HG02678 (cell line): Measurements from ENCODE around the gene ANTXR1.
A peak's percentile ranks its signal among the peaks of the same experiment; 100 is the strongest.

Source experiments
- ATAC-seq: cut with Tn5 transposase; IDR thresholded peaks from one replicate; pipeline ENCODE4 v1.9.1; 2021; ENCODE audit warnings: mild to moderate bottlenecking, moderate library complexity; ENCODE audit not compliant: unreplicated experiment

ANTXR1 gene

GRCh38 chr2:69032336-69032735, 19.4 kb downstream of the ANTXR1 start:
- ATAC-seq: no peak

- no peak for ATAC-seq
Observed at GRCh38 chr2:69033461-69034095, 20.6 kb downstream of the ANTXR1 start.

- ATAC-seq: no peak
Observed at GRCh38 chr2:69034122-69034521, 21.1 kb downstream of the ANTXR1 start.

GRCh38 chr2:69034845-69035244, 21.9 kb downstream of the ANTXR1 start:
- ATAC-seq: no peak

GRCh38 chr2:69036926-69037325, 23.9 kb downstream of the ANTXR1 start:
- no peak for ATAC-seq

GRCh38 chr2:69041214-69041613, 28.2 kb downstream of the ANTXR1 start:
- no peak for ATAC-seq

GRCh38 chr2:69043736-69044400, 30.9 kb downstream of the ANTXR1 start:
- ATAC-seq: no peak

GRCh38 chr2:69046221-69046662, 33.3 kb downstream of the ANTXR1 start:
- no peak for ATAC-seq

- no peak for ATAC-seq
Observed at GRCh38 chr2:69047625-69048145, 34.7 kb downstream of the ANTXR1 start.

- ATAC-seq: no peak
Observed at GRCh38 chr2:69050802-69051201, 37.8 kb downstream of the ANTXR1 start.

GRCh38 chr2:69053416-69053965, 40.5 kb downstream of the ANTXR1 start:
- ATAC-seq: no peak

- peak; percentile 78 for ATAC-seq
Observed at GRCh38 chr2:69054431-69054830, 41.5 kb downstream of the ANTXR1 start.

- no peak for ATAC-seq
Observed at GRCh38 chr2:69055688-69056470, 42.9 kb downstream of the ANTXR1 start.

GRCh38 chr2:69057660-69058059, 44.7 kb downstream of the ANTXR1 start:
- no peak for ATAC-seq

GRCh38 chr2:69059731-69060290, 46.8 kb downstream of the ANTXR1 start:
- ATAC-seq: no peak

- no peak for ATAC-seq
Observed at GRCh38 chr2:69060938-69061501, 48.0 kb downstream of the ANTXR1 start.

GRCh38 chr2:69061525-69061924, 48.5 kb downstream of the ANTXR1 start:
- ATAC-seq: no peak

- ATAC-seq: no peak
Observed at GRCh38 chr2:69062307-69062962, 49.5 kb downstream of the ANTXR1 start.

GRCh38 chr2:69065735-69066336, 52.9 kb downstream of the ANTXR1 start:
- ATAC-seq: no peak
